Measurements from ENCODE around the gene MT1G.
"Not testable (repeated sequence)": the region's sequence is repeated elsewhere in the genome, so short reads cannot be mapped to it uniquely, and the experiment has no call there.

Gene MT1G

DNA sequence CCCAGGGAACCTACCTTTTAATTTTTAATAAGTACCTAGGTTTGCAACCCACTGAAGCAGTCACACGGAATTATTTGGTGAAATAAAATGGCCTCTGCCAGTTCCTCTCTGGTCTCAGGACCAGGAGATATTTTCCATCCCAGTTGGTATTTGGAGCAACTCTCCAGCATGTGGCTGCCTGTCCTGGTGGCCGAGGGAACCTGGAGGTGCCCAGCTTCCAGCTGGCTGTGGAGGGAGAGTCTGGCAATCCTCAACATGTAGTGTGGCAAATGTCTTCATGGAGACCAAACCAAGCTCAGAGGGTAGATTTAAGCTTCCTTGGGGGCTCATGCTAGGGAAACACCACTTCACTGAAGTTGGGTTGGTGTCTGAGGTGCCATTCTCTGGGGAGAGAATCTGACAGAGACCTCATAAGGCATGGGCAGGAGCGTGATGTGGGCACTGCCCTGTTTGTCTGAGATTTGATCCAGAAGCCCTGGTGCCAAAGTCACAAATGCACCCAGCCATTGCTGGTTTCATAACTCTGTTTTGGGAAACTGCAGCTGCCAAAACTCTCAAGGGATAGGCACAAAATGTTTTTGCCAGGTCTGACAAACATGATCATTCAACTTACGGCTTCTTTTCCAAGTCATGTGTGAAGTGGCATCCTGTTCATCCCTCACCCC is 17.2 kb upstream of the MT1G start:
- no peak for DNase-seq (ENCODE audit: low read depth)

DNA sequence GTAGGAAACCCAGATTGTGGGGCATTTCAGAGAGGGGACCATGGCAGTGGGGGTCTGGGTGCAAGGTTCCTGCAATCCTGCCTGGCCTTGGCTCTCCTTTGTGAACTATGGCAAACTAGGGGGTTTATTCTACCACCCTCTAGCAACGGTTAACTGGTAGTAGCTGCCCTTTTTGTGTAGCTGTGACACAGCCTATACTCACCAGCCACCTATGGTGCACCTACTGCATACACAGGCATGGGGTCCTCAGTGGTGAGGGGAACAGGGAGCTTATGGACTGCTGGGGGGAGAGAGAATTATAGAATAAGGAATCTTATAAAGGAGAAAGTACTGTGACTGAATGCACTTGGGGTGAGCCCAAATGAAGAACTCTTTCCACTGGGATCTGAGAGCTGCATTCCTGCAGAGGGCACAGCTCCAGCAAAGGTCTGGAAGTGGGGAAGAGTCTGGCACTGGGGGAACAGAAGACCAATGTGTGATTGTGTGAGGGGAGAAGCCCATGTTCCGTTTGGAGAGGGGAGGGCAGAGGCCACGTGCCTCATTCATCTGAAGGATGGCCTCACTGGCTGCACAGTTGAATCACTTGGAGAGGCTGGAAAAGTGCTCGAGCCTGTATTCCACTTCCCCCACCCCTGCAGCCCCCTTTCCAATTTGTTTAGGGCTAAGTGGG is 16.5 kb upstream of the MT1G start:
- no peak for DNase-seq (ENCODE audit: low read depth)

DNA sequence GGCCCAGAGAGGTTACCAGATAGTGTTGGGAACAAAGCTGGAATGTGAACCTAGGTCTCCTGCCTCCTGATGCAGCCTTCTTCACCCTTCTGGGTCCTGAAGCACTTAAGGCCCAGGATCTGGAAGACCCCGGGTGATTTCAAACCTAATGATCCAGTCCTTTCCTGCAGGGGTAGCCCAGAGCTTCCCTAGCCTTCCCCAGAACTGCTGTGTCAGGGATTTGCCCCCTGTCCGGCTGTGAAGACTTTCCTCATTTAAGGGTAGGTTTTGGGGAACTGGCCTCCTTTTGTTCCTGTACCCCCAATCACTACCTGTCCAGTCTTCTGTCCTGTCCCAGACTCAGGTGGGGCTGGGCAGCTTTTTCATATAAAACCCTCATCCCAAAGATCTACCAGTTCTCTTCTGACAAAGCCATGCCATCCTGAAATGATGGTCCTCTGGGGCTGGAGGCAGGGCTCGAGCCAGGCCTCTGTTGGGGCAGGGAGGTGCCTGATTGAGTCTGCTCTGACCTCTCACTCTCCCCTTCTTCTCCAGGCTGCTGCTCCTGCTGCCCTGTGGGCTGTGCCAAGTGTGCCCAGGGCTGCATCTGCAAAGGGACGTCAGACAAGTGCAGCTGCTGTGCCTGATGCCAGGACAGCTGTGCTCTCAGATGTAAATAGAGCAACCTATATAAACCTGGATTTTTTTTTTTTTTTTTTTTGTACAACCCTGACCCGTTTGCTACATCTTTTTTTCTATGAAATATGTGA is 15.7 kb upstream of the MT1G start:
- no peak for DNase-seq (ENCODE audit: low read depth)

DNA sequence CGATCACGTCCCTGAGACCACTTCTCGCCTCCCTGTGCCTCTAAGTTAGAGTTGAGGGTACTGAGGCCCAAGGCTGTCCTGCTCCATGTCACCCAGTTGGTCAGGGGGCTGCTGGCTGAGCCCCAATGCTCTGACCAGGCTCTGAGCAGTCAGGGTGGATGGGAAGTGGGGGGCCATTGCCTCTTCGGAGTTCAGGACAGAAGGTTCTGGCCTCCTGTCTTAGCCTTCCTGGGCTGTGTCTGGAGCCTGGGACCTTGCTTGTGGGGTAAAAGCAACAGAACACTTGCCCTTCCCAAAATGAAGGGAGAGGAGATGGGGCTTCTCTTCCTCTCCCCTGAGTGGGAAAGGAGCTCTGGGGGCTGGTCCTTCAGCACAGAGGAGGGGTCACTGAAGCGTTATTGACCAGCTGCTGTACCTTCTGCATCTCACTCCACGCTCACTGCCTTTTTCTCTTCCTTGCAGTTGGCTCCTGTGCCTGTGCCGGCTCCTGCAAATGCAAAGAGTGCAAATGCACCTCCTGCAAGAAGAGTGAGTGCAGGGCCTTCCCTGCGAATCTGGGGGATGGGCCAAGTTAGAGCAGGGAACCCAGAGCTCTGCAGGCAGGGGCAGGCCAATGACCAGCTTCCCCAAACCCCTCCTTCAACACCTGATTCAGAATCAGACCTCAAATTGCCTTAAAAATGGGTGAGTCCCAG is 15.0 kb upstream of the MT1G start:
- DNase-seq (ENCODE audit: low read depth), result no peak

DNA sequence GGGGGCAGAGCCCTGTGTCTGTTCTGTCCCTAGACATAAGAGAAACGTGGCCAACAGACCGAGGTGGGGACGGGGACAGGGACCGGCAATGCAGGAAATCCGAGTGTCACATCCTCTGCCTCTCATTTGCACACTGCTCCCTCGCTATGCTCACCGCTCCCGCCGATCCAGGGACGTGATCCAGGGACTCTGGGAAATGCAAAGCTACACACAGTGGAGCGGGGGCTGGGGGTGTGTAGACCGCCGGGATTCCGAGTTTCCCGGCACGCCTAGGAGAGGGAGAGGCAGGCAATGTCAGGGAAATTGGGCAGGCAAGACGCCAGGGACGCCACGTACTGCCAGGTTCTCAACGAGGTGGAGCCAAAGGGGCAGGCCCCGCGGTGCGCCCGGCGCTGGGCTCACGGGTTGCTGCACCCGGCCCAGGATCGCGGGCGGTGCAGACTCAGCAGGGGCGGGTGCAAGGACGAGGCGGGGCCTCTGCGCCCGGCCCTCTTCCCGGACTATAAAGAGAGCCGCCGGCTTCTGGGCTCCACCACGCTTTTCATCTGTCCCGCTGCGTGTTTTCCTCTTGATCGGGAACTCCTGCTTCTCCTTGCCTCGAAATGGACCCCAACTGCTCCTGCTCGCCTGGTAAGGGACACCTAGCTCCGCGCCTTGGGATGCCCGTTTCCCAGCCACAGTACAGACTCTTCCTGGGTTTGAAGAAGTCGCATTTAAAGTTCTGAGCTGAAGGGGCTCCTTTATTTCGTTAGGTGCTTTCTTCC is 14.3 kb upstream of the MT1G start, which contains the start of gene MT1X:
Gene MT1X, plus strand, starts transcription at position 532 of the 764 bp plus-strand sequence. Its CDS starts 71 bp downstream, at position 603.
- DNase-seq (ENCODE audit: low read depth), result peak; percentile 49

DNA sequence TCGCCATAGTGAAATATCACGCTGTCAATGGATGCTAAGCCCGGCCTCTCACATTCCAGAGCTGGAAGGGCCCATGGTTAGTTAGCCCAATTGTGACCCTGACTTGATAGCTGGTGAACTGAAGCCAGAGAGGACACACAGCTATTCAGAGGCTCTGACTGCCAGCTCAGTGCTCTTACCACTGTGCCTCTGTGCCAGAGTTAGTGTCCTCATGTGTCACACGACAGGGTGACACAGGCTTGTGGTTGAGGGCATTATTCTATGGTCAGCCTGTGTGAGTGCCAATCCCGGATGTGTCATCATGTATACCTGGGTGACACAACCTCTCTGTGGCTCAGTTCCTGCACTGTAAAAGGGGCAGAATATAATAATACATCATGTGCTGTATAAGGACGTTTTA is 12.0 kb upstream of the MT1G start:
- no peak for DNase-seq (ENCODE audit: low read depth)

DNA sequence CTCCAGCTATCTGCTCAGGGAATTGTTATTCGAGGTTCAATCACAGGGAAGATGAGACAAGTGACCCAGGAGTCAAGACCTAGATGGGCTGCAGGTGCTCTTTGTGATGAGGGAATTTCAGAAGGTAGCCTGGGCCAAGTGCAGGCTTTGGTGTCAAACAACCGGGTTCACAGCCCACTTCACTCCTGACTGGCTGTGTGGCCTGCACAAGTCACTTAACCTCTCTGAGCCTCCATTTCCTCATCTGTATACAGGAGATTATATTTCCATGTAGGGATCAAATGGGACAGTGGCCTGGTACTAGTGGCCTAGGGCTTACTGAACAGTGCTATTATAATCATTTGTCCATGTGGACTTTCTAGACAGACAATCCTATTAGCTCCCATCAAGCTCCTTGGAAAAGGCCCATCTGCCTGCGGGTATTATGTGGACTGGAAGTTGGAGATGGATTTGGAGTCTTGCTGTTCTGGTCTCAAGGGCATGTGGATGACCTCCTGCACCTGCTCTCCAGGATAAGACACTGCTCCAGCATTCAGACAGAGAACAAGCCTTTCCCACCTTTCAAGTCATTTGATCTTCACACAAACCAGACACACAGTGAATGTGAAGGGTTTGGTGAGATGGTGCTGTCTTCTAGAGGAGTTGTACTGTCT is 11.3 kb upstream of the MT1G start:
- DNase-seq (ENCODE audit: low read depth), result no peak

DNA sequence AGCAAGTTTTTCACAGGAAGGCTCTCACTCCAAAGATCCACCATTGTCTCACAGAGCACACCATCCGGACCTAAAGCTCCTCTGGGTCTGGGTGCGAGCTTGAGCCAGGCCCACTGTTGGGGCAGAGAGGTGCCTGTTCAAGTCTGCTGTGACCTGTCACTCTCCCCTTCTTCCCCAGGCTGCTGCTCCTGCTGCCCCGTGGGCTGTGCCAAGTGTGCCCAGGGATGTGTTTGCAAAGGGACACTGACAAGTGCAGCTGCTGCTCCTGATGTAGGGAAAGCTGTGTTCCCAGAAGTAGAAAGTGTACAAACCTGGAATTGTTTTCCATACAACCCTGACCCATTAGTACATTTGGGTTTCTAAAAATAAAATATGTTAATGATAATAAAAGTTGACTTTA is 9.6 kb upstream of the MT1G start:
- DNase-seq (ENCODE audit: low read depth), result no peak

DNA sequence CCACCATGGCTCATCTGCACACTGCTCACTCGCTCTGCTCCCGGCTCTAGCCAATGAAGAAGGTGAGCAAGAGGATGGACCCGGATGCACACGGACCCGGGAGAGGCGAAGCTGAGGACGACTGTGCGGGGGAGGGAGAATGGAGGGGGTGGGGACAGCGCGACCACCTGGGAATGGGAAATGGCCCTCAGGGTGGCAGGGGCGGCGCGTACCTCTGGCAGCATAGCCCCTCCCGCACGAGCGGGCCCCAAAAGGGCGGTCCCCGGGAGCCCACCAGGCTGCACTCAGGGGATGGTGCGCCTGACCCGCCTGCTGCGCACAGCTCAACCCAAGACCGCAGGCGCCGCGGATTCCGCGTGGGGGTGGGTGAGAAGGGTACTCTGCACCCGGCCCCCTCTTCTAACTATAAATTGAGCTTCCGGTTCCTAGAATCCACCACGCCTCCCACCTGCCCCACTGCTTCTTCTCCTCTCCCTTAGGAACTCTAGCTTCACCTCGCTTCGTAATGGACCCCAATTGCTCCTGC is 7.9 kb upstream of the MT1G start:
- no peak for DNase-seq (ENCODE audit: low read depth)

DNA sequence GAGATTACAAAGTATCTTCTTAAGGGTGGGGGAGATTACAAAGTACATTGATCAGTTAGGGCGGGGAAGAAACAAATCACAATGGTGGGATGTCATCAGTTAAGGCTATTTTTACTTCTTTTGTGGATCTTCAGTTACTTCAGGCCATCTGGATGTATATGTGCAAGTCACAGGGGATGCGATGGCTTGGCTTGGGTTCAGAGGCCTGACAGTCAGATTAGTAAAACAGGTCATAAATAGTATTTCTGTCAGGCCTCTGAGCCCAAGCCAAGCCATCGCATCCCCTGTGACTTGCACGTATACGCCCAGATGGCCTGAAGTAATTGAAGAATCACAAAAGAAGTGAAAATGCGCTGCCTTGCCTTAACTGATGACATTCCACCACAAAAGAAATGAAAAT is 6.7 kb upstream of the MT1G start:
- not testable (repeated sequence) for DNase-seq (ENCODE audit: low read depth)

DNA sequence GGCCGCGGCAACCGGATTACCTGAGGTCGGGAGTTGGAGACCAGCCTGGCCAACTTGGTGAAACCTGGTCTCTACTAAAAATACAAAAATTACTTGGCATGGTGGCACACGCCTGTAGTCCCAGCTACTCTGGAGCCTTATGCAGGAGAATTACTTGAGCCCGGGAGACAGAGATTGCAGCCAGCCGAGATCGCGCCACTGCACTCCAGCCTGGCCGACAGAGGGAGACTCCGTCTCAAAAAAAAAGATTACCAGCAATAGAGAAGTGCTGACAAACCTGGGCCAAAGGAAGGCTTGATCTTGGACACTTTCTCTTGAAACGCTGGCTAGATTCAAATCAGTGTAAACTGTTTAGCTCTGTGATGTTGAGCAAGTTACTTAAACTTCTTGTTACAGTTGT is 6.1 kb upstream of the MT1G start:
- no peak for DNase-seq (ENCODE audit: low read depth)

DNA sequence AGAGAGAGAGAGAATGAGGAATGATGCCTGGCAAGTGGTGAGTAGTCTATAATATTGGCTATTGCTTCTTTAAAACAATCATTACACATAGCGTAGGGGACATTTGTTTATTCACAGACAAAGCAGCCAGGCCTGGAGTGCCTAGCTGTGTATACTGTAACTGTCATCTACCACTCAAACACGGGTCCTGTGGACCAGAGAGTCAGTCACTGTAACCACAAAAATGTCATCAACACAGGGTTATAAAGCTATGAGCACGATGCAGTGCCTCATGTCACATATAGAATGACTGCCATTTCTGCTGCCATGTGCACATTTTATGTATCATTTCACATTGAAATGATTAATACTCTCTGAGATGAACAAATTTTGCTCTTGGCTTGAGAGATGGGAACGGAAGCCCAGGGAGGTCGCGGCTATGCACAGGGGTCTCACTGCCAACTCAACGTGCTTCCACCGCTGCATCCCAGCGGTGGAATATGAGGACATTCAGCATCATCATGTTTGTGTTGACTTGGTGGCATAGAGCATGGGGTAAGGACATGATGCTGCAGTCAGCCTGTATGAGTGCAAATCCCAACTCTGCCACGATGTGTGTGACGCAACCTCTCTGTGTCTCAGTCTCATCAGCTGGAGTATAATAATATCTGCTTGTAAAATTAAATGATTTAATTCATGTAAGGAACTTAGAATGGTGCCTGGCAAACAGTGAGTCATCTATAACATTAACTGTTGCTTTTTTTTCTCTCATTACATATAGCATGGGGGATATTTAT is 5.1 kb upstream of the MT1G start:
- DNase-seq (ENCODE audit: low read depth), result no peak

DNA sequence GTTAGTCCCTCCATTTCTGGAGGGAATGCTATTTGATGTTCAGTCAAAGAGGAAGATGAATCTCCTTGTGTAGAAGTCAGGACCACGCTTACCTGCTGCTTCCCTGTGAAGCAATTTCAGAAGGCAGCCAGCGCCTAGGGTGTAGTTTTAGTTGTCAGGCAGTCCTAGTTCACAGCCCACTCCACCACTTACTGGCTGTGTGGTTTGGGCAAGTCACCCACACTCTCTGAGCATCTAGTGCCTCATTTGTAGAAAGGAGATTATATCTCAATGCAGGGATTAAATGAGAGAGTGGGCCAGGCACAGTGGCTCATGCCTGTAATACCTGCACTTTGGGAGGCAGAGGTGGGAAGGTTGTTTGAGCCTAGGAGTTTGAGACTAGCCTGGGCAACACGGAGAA is 4.3 kb upstream of the MT1G start:
- not testable (repeated sequence) for DNase-seq (ENCODE audit: low read depth)

DNA sequence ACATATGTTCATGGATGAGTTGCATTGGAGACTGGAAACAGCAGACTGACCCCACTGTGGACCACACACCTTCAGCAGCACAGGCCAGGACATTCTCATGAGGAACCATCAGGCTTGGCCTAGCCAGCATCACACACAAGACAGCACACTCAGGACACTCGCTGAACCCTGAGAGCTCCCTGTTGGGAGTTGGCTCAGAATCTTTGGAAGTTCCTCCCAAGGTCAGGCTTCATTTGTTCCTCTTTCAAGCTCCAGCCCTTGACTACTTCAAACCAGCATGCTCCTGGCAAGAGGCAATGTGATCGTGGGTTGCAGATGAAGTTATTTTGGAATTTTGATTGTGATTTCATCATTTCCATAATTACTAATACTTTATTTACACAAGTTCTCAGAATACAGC is 3.8 kb upstream of the MT1G start:
- not testable (repeated sequence) for DNase-seq (ENCODE audit: low read depth)

DNA sequence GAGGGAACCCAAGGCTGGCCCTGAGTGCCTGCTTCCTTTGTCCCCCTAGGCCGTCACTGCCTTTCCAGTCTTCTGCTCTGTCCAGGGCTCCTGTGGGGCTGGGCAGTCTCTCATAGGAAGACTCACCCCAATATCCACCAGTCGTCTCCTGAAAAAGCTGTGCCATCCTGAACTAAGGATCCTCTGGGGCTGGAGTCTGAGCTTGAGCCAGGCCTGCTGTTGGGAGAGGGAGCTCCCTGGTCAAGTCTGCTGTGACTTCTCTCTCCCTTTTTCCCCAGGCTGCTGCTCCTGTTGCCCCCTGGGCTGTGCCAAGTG is 2.7 kb upstream of the MT1G start:
- no peak for DNase-seq (ENCODE audit: low read depth)

DNA sequence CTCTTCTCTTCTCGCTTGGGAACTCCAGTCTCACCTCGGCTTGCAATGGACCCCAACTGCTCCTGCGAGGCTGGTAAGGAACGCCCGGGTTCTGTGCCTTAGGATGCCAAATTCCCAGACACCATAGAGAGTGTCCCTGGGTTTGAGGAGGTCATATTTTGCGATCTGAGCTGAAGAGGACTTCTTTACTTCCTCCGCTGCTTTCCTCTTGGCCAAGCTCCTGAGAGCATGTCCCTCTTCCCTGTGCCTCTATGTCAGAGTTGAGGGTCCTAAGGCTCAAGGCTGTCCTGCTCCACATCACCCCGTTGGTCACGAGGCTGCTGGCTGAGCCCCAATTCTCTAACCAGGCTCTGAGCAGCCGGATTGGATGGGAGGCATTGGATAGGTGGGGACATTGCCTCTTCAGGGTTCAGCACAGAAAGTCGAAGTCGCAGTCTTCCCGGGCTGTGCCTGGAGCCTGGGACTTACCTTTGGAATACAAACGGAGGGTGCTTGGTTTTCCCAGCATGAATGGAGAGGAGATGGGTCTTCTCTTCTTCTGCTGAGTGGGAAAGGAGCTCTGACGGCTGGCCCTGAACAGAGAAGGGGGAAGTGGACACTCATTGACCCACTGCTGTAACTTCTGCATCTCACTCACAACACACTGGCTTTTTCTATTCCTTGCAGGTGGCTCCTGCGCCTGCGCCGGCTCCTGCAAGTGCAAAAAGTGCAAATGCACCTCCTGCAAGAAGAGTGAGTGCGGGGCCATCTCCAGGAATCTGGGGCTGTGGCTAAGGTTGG is 2.2 kb upstream of the MT1G start:
- DNase-seq (ENCODE audit: low read depth), result no peak

DNA sequence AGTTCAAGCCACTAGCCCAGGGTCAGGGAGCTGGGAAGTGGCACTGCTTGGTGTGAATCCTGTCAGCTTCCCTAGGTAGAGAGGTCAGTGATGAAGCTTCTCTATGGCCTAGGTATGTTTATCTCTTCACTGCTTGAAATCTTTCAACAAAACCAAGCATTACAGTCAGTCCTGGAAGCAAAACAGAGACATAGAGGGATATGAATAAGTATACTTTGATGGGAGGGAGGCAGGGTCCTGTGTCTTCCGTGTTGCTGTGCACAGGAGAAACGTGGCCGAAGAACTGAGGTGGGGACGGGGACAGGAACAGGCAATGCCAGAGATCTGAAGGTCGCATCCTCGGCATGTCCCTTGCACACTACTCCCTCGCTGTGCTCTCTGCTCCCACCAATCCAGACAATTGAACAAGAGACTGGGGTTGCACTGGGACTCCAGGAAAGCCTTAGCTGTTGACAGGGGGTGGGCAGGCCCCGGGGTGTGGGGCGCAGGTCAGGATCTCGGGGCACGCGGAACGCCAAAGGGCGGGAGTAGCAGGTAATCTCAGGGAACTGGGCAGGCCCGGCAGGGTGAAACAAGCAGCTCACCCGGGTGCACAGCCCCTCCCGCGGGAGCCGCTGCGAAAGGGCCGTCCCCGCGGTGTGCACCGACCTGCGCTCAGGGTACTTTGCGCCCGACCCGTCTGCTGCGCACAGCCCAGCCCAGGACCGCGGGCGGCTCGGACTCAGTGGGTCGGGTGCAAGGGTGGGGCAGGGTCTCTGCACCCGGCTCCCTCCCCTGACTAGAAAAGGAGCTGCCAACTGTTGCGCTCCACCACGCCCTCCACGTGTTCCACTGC is 1.4 kb upstream of the MT1G start, which contains the start of gene MT1H:
Gene MT1H, plus strand, starts transcription at position 810 of the 835 bp plus-strand sequence. CDS start 71 bp downstream, outside the sequence.
- no peak for DNase-seq (ENCODE audit: low read depth)

Data from CMK (cell line).